Fibroblast of the conjunctiva (primary cell): ENCODE measurements around the gene SPG7.

Source experiments
- DNase-seq: peaks from one replicate; pipeline ENCODE4 v3.0.0-alpha.2; 2010; ENCODE audit warnings: low read depth

SPG7 gene

GRCh38 chr16:89517128-89517527 lies 8.9 kb downstream of the SPG7 start:
- DNase-seq, result no peak

- DNase-seq, result no peak
These were observed 11.7 kb downstream of the SPG7 start for GRCh38 chr16:89519881-89520280.

GRCh38 chr16:89522287-89522686 lies 14.1 kb downstream of the SPG7 start:
- no peak for DNase-seq

- no peak for DNase-seq
These were observed 15.6 kb downstream of the SPG7 start for GRCh38 chr16:89523680-89524344.

- no peak for DNase-seq
These were observed 17.1 kb downstream of the SPG7 start for GRCh38 chr16:89525146-89525913.

GRCh38 chr16:89529097-89529496 lies 20.9 kb downstream of the SPG7 start:
- no peak for DNase-seq

GRCh38 chr16:89530401-89531381 lies 22.5 kb downstream of the SPG7 start:
- DNase-seq, result no peak

- DNase-seq, result no peak
These were observed 23.8 kb downstream of the SPG7 start for GRCh38 chr16:89531821-89532526.

GRCh38 chr16:89534252-89534756 lies 26.1 kb downstream of the SPG7 start:
- peak; percentile 23 for DNase-seq

- no peak for DNase-seq
These were observed 28.2 kb downstream of the SPG7 start for GRCh38 chr16:89536371-89536770.

- DNase-seq, result no peak
These were observed 28.8 kb downstream of the SPG7 start for GRCh38 chr16:89536886-89537548.

GRCh38 chr16:89537549-89537925 lies 29.3 kb downstream of the SPG7 start:
- no peak for DNase-seq

GRCh38 chr16:89538286-89538685 lies 30.1 kb downstream of the SPG7 start:
- no peak for DNase-seq

- no peak for DNase-seq
These were observed 32.4 kb downstream of the SPG7 start for GRCh38 chr16:89540557-89540956.

- DNase-seq, result no peak
These were observed 33.6 kb downstream of the SPG7 start for GRCh38 chr16:89541792-89542191.

GRCh38 chr16:89544113-89544512 lies 35.9 kb downstream of the SPG7 start:
- no peak for DNase-seq

- DNase-seq, result no peak
These were observed 36.5 kb downstream of the SPG7 start for GRCh38 chr16:89544713-89545043.

- DNase-seq, result no peak
These were observed 37.0 kb downstream of the SPG7 start for GRCh38 chr16:89545044-89545830.

GRCh38 chr16:89545831-89546574 lies 37.8 kb downstream of the SPG7 start:
- no peak for DNase-seq

- DNase-seq, result no peak
These were observed 38.6 kb downstream of the SPG7 start for GRCh38 chr16:89546781-89547180.
